Mucosa of gallbladder (tissue), 1 donor: Measurements from ENCODE around the gene MEOX1. TPM values are rescaled to one million over a fixed set of nuclear protein-coding genes. Genes with fewer than 3 reads are reported as not detected.

Experiments used
- DNase-seq: peaks from one replicate; pipeline ENCODE4 v3.0.0-alpha.2; 2020; ENCODE audit warnings: low spot score
- total RNA-seq: library from RNA; stranded (reverse); gene quantifications from one replicate; pipeline ENCODE4 v1.2.1, GENCODE V29; 2021
- donor health status: DM: no; HTN: no; CAD: no.

MEOX1 gene
- total RNA-seq, 1 donor from 2014 or later = 5.0 TPM

DNA sequence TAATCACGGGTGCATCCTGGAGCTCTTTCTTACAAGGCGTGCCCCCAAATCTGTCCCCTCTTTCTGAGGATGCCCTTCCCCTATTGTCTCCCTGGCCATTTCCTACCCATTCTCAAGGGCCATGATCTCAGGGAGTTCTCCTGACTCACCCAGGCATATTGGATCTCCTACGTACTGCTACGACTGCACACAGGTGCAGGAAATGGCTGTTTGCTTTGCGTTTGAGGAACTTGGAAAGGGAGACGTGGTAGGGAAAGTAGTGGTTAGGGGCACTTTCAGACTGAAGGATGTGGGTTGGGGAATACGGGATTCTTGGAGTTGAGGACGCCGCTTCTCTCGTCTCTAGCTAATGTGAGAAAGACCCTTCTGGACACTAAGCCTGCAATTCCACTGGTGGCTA lies 18.7 kb upstream of the MEOX1 start:
- no peak for DNase-seq

DNA sequence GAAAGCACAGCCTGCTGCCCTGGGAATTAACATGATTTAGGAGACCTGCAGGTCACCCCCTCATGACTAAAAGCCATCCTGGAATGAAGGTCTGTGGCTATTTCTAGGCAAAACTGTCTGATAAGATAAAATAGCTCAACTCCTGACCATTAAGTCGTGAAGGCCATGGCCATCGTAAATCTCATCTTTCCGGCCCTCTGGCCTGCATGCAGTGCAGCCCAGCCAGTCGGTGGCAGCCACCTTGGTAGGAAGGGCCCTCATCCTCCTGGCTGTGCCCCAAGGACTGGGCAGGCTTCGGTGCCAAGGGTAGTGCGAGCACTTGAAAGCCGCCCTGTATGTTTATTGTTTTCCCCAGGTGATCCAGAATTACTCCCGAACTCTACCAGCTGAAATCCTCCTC lies 18.2 kb upstream of the MEOX1 start:
- no peak for DNase-seq

DNA sequence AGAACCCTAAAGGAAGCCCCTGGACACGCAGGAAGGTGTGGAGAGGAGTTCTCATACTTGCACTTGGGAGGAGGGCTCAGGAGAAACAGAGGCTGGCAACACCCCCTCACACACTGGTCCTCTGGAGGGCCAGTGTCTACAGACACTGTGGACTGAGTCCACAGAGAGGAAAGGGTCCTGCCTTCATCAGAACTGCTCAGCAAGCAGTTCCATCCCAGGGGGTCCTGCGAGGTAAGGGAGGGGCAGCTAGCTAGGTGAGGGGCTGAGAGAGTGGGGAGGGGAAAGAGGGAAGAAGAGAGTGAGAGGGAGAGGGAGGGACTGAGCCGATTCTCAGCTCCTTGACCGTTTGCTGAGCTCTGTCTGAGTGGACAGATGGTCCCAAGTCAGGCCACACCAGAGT lies 17.7 kb upstream of the MEOX1 start:
- DNase-seq = no peak

DNA sequence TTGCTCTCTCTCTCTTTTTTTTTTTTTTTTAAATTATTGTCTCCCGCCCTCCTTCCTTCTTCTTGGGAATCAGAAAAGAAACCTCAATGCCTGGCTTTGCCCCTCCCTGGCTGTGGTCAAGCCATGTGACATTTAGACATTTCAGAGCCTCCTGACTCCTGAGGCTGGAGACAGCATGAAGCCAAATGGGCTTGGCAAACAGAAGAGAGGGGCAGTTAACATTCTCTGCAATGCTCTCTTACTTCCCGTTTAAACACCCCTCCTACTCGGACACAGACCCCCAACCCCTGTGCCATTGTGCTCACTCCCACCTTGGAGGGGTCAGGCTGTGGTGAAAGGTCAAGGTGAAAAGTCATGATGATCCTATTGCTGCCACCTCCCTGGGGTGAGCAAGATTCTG lies 14.7 kb upstream of the MEOX1 start:
- no peak for DNase-seq

DNA sequence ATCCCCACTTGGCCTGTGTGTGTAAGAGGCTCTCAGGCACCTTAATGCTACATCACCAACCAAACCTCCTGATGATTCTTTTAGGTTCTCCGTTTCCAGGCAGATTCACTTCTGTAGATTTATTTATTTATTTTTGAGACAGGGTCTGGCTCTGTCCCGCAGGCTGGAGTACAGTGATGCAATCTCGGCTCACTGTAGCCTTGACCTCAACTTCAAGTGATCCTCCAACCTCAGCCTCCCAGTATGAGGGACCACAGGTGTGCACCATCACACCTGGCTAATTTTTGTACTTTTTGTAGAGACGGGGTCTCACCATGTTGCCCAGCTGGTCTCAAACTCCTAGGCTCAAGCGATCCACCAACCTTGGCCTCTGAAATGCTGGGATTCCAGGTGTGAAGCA lies 12.7 kb upstream of the MEOX1 start:
- no peak for DNase-seq

DNA sequence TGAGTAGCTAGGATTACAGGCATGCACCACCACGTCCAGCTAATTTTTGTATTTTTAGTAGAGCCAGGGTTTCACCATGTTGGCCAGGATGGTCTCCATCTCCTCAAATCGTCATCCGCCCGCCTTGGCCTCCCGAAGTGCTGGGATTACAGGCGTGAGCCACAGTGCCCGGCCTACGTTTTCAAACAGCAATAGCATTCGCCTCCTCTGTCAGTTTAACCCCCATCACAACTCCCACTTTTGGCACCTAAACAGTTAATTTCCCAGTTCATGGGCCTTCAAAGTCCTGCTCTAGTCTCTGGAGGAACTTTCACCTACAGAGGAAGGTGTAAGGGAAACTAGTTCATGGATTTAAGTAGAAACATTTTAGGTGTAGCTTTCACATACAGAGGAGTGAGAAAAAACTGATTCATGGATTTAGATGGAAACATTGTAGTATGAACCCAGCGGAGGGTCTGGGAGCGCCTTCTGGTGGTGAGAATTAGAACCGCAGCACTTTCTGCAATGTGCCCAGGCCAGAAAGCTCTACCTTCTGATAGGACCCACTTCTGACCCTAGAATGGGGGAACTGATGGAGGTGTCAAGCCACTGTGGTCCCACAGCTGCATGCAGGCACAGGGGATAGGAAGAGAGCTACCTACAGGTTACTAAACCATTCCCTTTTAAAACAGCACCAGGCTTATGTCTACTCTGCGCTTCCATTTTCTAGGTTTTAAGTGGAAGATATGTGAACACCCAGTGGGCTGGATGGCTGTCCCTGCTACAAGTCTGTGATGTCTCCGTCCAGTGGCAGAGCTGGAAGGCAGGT lies 12.0 kb upstream of the MEOX1 start:
- peak; percentile 82 for DNase-seq

DNA sequence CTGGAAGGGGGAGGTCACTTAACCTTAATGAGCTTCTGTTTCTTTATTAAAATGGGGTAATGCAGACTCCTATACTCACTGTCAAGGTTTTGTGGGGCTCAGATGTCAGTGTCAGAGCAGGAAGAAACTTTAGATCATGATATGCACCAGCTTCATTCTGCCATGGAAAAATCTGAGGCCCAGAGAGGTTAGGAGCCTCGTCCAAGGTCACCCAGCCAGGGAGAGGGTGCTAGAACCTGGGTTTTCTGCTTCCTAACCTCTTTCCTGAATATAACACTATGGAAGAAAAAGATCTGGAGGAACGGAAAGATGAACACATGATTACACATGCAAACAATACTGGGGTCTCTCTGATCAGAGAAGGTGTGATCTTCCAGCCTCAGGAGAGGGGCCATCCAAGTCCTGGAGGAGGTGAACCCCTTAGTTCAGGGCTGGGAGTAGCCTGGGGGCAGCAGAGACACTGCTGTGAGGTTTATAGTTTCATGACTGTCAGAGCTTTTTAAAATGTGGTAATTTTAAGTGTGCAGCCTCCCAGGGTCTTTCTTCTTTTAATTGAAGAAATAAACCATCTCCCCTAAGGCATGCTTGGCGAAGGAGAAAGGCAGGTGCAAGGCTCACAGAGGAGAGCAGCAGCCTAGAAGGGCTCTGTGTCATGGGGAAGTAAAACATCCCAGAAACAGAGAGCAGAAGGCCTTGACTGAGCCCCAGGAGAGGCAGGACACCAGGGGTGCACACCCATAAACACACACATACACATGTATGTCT lies 10.2 kb upstream of the MEOX1 start:
- no peak for DNase-seq

DNA sequence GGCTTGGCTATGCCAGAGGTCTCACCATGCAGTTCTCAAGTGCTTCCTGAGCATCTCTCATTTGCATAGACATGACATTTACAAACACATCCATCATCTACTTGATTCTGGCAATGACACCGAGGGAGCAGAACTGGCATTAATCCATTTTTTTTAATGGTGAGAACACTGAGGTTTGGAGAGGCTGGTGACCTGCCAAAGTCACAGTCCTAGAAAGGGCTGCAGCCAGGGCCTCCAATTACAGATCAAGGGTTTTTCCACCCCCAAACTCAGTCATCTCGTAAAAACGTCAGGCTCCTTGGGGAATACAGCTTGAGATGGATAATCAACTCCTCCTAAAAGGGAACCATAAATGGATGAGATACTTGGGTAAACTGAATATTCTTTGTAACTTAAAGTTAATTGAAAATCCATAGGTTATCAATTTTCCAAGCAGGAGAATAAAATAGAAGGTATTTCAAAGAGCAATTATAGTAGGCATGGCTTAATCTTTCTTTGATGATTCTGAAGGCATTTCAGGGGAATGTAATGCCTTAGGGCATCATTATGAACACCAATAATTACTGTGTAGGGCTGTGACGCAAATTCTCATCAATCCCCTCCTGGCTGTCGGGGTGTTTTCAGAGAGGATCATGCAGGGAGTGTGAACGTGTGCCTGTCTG lies 9.4 kb upstream of the MEOX1 start:
- no peak for DNase-seq

DNA sequence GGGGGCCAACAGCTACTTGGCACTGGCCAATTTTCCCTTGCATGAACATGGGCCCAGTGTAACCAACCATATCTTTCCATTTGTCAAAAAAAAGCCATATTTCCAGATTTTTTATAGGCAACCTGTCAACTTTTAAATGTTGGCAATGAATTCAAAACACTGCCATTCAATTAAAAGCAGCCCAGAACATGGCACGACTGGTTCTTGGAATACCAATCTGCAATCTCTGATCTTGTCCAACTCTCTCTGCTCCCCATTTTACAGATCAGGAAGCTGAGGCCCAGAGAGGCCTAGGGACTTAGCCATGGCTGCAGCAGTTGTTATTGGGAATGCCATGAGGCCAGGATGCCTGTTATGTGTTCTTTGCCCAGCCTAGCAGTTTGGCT lies 8.9 kb upstream of the MEOX1 start:
- DNase-seq = no peak

DNA sequence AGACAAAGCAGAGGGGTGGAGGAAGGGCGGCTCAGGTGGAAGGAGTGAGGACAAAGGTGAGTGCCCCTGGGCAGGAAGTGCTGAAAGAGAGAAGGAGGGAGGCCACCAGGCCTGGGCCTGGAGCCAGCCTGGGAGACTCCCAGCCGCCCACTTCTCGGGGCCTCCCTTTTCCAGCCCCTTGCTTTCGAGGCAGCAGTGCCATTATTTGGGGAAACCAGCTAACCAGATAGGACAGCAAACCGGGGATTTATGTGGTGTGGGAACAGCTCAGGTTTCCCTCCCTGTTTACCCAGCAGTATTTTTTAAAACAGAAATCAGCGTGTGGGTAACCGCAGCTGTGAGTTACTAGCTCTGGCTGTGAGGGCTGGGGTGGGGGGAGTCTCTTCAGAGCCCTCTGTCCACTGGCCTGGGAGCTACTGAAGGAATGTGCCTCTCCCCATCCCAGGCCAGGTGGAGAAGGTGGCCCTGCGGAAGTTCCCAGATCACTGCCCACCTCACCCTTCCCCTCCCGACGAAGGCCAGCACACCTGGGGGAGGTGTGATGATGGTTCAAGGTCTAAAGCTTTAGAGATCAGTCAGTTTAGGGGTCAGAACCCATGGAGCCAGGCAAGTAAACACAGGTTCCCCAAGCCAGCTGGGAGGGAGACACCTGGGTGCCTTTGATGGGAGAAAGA lies 8.4 kb upstream of the MEOX1 start:
- DNase-seq = no peak

DNA sequence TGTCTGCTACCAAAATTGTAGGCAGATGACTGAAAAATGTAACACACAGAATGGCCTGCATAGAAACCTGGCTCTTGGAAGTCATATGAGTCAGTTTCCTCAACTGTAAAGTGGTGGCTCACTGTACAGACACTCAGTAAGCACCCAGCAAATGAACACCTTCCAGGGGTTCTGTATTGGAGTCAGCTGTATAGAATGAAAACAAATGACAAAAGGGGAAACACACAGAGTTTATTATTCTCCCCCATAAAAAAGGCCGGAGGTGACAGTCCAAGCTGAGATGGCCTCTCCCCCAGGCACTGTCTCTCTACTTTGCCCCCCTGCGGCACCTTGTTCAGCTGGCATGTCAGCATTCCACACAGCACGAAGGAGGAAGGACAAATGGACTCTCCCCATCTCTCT lies 6.2 kb upstream of the MEOX1 start:
- no peak for DNase-seq

DNA sequence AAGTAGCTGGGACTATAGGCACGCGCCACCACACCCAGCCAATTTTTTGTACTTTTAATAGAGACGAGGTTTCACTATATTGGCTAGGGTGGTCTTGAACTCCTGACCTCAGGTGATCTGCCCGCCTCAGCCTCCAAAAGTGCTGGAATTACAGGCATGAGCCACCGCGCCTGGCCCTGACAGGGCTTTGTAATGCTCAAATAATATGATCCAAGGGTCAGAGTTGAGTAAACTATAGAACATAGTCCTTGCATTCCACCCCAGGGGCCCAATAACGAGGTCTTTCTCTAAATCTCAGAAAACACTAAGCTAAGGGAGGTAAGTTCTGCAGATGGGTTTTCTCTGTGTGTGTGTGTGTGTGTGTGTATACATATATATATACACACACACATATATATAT lies 5.8 kb upstream of the MEOX1 start:
- no peak for DNase-seq

DNA sequence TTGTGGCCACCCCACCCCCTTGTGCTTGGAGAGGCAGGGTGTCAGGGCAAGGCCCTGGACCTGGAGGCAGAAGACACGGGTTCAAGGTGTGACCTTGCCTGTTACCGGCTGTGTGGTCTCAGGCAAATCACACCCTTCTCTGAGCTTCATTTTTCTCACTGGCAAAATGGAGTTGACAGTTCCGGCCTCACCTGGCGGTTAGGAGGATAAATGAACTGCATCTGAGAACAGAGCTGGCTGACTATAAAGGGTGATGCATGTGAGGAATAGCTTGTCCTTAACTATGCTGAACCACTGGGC lies 4.2 kb upstream of the MEOX1 start:
- DNase-seq = no peak

DNA sequence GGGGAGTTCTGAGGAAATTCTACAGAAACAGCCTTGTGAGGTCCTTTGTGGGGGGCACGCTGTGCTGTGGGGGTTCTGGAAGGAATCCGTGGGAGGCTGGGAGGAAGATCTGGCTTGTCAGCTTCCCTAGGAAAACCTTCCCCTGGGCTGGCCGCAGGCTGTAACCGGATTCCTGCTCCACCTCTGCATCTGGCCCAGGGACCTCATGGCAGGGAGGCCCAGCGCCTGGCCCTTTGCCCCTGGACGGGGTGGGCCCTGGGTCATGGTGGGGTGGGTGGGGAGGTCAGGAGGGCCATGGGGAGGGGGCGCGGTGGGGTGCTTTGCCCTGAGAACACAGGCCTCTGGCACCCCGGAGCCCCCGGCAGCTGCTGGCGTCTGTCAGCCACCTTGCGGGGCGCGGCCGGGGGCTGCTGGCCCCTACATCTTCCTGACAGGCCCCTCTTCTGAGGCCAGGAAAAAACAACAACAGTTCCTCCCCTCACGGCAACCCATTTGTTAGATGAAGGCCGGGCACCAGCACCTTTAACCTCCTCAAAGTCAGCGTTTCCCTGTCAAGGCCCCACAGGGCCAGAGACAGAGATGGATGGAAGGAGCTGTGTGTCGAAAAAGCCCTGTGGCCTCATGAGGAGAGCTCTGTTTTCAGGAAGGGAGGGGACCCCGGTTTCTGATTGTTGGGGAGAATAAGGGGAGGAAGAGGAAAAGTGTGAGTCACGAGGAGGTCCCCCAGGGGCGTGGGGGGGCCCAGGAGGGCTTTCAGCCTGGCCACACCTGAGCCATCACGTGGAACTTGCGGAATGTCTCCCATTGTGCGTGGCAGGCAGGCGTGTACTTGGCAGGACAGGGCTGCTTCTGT lies 3.6 kb upstream of the MEOX1 start:
- DNase-seq = peak; percentile 80

DNA sequence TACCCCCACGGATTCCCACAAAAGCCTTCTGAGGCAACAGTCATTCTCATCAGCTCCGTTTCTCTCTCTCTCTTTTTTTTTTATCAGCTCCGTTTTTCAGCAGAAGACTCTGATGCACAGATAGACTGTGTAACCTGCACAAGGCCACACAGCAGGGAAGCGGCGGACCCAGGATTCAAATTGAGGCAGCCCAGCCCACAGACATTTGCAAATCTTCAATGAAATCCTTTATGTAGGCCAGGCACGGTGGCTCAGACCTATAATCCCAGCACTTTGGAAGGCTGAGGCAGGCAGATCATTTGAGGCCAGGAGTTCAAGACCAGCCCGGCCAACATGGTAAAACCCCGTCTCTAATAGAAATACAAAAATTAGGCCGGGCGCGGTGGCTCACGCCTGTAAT lies 2.4 kb upstream of the MEOX1 start:
- no peak for DNase-seq

DNA sequence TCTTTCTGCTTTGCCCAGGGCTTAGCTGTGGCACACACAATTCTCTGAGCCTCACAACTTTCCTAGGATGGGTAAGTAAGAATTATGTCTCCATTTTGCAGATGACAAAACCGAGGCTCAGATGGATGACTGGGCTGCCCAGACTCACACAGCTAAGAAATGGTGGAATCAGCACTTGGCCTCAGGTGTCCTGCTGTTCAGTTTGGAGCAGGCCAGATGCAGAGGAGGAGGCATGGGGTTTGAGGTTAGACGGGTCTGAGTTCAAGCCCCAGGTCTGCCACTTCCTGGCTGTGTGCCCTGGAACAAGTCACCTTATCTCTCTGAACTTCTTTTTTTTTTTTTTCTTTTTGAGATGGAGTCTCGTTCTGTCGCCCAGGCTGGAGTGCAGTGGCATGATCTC lies 1.7 kb upstream of the MEOX1 start:
- no peak for DNase-seq

DNA sequence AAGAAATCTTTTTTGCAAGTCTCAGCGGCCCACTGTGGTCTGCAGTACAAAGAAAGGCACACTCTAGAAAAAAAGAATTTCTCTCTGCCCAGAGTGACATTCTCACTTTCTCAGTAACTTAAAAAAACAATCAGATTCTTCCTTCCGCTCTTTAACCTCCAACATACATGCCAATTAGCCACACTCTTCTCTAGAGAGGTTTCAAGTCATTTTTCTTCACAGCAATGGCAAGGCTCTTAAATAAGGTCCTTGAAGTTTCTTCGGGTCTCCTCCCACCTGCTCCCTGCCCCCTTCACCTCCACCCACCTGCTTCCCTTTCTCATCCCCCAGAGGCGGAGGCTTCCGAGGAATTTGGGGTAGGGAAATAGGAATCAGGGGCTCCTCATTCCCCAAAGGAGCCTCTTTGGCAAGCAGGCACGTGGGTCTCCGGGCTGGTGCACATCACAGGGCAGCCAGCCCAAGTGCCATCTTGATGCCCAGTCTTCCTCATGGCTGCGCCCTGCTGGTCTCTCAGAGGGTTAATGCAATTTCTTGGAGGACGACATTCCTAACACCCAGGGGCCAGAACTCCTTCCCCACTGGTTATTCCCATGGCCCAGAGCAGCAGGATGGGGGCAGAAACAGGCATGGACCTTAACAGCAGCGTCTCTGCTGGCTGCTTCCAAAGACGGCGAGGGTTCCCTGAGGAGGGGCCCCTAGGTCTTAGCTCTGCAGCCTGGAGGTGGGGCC lies 855 bp upstream of the MEOX1 start:
- DNase-seq = no peak

DNA sequence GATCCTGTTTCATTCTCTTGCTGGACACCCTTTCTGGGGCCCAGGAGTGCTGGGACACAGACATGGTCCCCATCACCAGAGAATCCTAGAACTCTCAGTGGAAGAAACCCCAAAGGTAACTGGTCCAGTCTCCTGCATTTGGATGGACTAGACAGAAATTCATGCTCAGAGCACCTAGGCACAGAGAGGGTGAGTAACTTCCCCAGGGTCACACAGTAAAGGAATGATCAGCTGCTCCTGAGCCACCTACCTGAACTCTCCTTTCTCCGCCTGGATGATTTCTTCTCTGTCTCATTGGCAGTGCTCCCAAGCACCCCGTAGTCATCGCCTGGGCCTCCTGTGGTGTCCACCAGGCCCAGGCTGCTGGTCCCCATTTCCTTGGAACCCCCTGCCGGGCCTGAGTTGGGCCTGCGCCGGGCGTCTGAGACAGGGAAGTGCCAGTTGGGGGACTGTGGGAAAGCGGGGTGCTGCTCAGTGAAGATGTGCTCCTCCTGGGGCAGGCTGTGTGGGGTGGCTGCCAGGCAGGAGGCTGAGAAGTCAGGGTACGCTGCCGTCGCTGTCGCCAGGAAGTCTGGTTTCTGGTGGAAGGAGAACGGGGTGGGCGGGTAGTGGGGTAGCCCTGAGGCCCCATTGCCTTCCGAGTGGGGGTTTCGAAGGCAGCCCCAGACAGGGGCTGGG lies 767 bp downstream of the MEOX1 start:
- DNase-seq = no peak

DNA sequence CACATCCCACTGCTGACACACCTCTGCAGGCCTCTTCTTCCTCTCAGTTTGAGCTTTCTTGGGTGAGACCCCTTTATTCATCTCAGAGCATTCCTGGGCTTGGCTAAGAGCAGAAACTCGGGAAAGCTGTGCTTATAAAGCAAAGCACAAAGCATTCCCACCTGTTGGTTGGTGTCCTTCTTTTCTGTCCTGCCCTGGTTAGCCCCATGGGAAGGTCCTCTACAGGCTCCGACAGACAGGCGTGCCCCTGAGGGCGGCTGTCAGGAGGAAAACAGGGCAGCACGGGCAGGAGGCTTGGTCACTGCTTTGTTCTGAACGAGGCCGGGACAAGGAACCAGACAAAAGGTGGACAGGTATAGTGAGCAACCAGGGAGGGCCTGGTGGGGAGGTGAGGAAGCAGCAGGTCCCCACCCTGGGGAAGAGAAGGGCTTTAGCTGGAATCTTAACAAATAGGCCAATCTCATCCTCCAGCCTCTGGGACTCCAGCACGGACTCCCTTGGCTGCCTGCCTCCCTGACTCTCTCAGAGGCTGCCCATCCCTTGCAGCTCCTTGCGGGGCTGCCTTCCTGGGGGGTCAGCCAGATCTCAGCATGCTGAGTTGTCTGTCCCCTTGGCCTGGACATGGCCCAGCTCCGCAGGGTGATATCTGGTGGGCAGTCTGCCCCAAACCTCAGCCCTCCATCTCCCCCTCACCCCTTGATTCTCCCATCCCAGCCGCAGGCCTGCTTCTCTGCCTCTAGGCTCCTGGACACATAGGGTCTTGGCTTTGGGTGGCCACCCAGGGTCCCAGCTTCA lies 1.7 kb downstream of the MEOX1 start:
- no peak for DNase-seq

DNA sequence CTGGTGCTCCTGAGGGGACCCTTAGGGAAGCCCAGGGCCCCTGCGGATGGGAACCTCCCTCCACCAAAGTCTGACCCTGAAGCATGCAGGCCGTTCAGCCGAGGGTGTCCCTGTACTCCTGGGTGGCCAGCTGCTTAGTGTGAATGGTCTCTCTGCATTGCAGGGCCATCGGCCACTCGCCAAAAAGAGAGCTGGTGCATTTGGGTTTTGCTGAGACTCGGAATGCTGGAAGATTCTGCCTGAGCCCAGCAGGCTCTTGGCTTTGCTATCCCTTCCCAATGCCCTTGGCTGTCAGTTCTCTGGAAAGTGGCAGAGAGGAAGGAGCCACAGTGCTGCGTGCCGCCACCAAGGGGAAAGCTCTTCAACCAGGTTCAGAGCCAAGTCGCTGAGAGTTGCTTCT lies 2.8 kb downstream of the MEOX1 start:
- DNase-seq = no peak
